HG03196 (cell line): ENCODE data around the gene COX14.
"Not testable (repeated sequence)": the region's sequence is repeated elsewhere in the genome, so short reads cannot be mapped to it uniquely, and the experiment has no call there.

ENCODE experiments used
- ATAC-seq: cut with Tn5 transposase; IDR thresholded peaks from one replicate; pipeline ENCODE4 v1.9.1; 2021; ENCODE audit not compliant: unreplicated experiment

Gene COX14

DNA sequence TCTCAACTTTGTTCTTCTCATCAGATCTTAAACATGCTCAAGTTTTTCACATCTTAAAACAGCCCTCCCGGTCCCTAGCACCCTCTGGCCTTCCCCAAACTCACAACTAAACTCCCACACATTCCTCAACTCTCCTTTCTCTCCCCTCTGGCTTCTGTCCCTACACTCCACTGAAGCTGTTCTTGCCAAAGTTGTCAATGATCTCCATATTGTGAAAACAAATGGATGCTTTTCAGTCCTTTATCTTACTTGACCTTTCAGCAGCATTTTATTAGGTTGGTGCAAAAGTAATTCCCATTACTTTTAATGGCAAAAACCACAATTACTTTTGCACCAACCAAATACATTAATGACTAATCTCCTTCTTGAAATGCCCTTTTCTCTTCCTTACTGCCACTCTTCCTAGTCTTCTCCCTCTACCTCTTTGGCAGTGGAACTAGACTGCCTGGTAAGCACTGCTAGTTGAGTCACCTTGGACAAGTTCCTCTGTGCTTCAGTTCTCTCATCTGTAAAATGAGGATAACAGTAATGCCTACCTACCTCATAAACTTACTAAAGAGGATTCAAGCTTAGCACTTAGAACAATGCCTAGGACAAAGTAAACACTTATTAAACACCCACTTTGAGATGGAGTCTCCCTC, 39.1 kb downstream of the COX14 start:
- ATAC-seq: no peak

DNA sequence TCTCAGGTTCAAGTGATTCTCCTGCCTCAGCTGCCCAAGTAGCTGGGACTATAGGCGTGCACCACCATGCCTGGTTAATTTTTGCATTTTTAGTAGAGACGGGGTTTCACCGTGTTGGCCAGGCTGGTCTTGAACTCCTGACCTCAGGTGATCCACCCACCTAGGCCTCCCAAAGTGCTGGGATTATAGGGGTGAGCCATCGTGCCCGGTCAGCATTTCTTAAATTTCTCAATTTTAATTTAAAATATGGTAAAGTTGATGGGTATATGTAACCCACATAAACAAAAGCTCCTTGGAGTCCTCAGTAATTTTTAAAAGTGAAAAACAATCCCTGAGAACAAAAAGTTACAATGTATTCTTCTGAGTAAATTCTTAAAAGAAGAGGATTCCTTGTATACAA, 42.9 kb downstream of the COX14 start:
- ATAC-seq: not testable (repeated sequence)

DNA sequence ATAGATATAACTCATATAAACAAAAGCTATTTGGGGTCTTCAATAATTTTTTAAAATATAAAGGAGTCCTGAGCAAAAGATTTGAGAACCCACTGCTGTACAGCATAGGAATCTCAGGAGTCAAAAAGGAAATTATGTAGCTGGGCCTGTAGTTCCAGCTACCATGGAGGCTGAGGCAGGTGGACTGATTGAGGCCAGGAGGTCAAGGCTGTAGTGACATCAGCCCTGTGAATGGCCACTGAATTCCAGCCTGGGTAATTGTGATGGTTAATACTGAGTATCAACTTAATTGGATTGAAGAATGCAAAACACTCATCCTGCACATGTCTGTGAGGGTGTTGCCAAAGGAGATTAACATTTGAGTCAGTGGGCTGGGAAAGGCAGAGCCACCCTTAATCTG, 44.6 kb downstream of the COX14 start:
- ATAC-seq: no peak

DNA sequence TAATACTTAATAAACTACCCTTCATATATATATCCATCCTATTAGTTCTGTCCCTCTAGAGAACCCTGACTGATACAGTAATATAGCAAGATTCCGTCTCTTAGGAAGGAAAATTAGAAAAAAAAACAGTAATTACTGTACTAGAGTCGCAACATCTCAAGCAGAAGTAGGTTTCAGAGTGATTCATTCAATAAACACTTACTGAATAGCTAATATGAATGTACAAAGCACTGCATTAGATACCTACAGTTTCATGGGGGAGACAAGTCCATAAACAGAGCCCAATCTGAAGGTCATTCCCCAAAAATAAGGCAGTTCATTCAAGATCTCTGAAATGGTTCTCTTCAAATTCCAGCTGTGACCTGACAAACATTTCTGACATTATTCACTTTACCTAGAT, 45.2 kb downstream of the COX14 start:
- ATAC-seq: no peak

DNA sequence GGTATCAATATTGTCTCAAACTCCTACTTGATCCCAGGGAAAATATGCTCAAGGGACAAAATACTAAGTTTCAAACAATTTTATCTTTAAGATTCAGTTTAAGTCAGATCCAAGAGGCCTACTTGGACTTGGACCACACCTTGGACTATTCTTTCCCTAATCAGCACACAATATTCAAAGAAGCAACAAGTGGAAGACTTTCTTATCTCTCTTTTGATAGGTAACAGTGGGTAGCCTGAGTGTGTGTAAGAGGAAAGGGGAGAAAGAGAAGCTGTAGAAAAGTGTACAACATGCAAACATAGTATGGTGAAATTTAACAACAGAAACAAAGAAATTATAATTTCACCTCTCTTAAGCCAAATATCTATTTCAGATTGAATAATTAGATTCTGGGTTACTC, 48.6 kb downstream of the COX14 start:
- no peak for ATAC-seq

DNA sequence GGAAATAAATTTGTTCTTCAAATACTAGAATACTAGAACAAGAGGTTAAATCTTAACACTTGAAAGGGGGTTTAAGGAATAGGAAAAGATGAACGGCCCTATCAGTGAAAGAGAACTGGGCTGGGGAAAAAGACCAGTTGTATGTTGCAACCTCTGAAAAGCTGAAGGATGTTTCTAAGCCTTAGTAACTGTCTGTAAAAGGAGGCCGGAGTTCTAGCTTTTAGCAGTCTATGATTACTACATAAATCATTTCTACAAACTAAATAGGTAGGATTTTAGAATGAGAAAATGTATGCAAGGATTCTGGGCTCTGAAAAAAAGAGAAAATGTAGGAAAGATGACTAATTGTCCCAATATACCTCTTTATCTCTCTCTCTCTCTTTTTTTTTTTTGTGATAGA, 50.2 kb downstream of the COX14 start:
- no peak for ATAC-seq

DNA sequence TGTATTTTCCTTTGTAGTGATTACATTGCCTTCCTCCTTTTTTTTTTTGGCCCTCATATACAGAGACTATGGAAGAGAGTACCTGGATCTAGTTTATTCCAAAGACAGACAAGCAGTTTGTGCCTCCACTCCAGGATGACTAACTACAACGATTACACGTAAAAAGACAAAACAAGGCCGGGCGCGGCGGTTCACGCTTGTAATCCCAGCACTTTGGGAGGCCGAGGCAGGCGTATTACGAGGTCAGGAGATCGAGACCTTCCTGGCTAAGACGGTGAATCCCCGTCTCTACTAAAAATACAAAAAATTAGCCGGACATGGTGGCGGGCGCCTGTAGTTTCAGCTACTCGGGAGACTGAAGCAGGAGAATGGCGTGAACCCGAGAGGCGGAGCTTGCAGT, 52.9 kb downstream of the COX14 start:
- no peak for ATAC-seq

DNA sequence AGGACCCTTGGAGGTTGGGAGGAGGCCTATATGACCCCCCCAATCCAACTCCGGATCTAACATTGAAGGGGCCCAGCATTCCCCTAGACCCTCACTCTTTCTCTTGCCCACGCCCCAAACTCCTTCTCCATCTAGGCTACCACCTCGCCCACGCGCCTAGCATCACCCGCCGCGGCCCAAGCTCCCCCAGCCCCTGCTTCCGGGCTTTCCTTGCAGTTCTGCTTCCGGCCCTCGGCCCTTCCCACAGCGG, 54.7 kb downstream of the COX14 start:
- ATAC-seq: peak; percentile 42

DNA sequence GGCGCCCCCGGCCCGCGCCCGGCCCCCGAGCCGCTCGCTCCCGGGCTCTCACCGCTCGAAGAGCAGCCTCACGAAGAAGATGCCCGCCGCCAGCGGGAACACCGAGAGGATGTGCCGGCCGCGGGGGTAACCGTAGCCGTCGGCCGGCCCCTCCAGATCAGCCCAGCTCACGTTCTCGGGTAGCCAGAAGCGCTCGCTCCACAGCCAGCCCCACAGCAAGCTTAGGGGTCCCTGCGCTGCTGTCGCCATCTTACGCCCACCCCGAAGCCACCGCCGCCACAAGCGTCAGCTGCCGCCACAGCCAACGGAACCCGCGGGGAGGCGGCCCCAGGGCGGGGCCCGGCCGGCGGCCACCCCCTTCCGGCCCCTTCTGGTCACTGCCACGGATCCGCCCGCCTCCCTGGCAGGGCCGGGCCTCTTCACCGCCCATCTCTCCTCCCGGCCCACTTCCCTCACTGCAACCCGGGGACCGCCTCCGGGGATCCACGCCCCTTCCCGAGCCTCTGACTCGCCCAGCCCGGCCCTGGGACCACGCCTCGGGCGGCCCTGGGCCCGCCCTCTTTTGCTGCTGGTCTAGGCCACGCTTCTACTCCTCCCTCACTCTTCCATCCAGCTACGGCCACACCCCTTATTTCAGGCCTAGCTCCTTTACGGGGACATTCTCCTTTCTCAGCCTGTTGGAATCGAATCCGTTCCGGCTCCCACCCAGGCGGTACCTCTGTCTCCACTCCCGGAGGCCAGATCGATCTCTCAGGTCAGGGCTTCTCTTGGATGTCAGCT, 55.2 kb downstream of the COX14 start, which contains the start of gene CERS5:
Gene CERS5, minus strand, starts transcription at position 321 of the 780 bp plus-strand sequence. Its CDS starts 72 bp downstream, at position 249.
- peak; percentile 98 for ATAC-seq
